Left ventricle myocardium superior (tissue), 1 donor: ENCODE results near the gene RNF217. TPM values are rescaled to one million over a fixed set of nuclear protein-coding genes. Genes with fewer than 3 reads are reported as not detected.

Experiments used
- ATAC-seq: fragments of 200-7000 bp; cut with Tn5 transposase; one replicate; pipeline ENCODE4 v1.9.1; 2020; ENCODE audit warnings: mild to moderate bottlenecking, moderate library complexity
- DNase-seq: peaks from one replicate; pipeline ENCODE4 v3.0.0-alpha.2; 2020
- intact Hi-C: fragments of 100-400 bp; cut with micrococcal nuclease; formaldehyde crosslinking; loops from one replicate; pipeline ENCODE4 v1.11.0; 2022
- total RNA-seq: library from RNA; stranded (reverse); fragmentation: NEBNext Ultra II Directional; extraction: Animal tissue kit (Norgen Biotek cat#: 25700); gene quantifications from one replicate; pipeline ENCODE4 v1.2.1, GENCODE V29; 2021
- donor health status: DM: no; HTN: yes; CAD: no; lungs with severe emphysema.

The RNF217 gene
- total RNA-seq, 1 donor from 2014 or later: 8.5 TPM

DNA sequence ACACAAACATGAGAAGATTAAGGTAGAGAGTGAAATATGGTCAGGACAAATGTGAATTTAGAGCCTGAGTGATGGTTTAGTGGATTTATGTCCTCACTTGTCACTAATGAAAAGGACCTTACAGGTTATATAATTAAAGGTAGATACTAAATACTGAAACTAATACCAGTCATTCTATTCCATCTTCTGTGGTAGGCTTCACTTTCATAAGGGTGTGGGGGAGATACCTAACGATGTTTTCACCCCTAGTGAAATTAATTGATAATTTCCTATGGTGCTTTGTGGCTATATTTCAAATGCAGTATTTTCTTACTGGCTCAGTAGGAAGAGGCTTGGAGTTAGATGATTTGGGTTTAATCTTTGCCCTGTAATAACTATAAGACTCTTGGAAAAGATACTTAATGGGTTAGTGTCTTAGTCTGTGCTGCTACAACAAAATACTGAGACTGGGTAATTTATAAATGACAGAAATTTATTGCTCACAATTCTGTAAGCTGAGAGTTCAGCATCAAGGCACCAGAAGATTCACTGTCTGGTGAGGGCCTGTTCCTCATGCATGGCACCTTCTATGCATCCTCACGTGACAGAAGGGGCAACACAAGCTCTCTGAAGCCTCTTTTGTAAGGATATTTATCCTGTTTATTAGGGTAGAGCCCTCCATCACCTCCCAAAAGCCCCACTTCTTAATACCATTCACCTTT is 21.3 kb downstream of the RNF217 start:
- ATAC-seq (no peak), DNase-seq (no peak)
- intact Hi-C loops: no loop called here

DNA sequence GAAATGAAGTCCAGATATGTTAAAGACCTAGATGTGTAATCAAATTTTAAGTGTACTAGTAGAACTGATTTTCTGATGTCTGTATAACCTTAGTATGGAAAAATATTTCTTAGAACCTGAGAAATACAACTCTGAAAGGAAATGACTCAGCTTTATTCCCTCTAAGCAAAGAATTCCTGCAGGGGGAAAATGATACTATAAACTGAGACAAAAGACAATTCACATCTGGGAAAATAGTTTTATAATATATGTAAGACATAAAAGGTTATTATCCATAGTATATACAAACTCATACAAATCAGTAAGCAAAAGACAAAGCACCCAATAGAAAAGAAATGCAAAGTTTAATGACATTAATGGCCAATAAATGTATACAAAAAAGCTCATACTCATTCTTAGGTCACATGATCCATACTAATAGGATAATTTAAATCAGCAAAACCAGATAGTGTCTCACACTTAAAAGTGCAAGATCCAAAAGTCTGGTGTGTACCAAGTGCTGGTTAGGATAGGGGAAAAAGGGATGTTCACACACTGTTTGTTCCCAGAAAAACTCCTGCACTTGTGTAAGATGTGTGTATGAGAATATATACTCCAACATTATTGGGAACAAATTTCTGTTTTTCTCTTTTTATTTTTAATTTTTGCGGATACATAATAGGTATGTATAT is 22.6 kb downstream of the RNF217 start:
- intact Hi-C loops: no loop called here
- DNase-seq (no peak), ATAC-seq (no peak)

DNA sequence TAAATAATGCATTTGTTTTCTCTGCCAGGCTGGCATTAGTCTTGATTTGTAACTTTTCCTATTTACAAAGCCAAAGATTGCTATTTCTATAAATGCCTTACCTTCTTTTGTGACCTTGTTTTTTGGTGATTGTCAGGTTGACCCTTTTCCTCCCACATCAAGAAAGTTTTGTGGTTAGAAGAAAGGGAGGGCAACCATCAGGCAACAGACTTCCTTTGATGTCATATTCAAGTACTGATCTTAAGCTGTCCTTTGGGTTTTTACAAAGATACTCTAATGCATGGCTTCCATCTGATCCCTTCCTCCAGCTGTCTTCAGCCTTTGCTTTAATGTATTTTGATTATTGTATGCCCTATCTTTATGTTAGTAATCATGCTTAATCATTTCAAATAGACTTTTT is 23.9 kb downstream of the RNF217 start:
- ATAC-seq: no peak
- no peak for DNase-seq
- intact Hi-C loops: no loop called here

DNA sequence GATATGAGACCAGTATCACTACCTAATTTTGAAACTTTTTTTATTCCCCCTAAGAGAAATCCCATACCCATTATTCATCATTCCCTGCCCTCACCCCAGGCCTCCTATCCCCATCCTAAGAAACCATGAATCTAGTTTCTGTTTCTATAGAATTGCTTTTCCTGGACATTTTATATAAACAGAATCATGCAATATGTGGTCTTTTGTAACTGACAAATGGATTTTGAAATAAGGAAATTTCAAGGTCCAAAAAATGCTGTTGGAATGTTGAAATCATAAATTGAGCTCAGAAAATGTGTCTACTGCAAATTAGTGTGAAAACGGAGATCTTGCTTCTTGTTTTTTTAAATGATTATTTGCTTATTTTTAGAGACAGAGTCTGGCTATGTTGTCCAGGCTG is 25.1 kb downstream of the RNF217 start:
- DNase-seq (no peak), ATAC-seq (no peak)
- intact Hi-C loops: no loop called here

DNA sequence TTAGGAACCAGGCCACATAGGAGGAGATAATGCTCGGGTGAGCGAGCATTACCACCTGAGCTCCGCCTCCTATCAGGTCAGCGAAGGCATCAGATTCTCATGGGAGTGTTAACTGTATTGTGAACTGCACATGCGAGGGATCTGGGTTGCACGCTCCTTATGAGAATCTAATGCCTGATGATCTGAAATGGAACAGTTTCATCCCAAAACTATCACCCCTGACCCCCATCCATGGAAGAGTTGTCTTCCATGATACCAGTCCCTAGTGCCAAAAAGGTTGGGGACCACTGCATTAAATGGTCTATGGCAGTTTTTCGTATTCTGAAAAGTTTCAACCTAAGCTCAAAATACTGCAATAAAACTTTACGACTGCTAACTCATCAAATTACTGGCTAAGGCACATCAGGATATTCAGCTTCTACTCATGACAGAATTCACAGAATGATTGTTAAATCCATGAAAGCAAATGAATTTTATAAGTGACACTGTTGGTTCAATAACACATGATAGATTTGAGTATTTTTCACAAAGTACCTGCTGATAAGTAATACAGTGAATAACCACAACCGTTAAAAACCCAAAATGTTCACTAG is 25.9 kb downstream of the RNF217 start:
- intact Hi-C loops: no loop called here
- DNase-seq: no peak
- ATAC-seq: no peak

DNA sequence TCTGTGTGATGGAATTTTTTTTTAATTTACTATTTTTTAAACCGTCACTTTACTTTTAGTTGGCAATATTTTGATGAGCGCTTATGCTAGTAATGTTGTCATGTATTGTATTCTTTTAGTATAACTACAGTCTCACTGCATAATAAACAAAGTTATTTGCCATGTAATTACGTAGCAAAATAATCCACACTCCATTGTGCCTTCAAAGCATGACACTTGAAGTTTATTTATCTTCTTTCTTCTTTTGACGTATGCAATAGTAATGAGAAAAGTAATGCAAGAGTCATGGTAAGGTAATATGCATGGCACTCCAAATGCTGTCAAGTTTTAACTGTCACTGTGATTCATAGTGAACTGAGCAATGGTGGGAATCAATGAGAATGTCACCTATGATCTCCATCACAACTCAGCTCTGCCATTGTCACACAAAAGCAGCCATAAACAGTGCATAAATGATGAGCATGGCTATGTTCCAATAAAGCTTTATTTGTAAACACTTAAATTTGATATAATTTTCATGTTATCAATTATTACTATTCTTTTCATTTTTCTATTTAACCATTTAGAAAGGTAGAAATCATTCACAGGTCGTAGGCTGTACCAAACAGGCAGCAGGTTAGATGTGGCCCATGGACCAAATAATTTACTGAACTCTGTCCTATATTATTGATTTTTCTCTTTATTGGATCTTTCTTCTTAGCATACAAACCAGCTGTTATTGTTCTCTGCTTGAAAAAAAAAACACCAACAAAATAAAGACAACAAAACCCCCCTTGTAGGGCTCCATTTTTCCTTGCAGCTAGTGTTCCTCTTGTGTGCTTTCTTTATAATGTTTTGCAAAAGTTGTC is 27.1 kb downstream of the RNF217 start:
- ATAC-seq (no peak), DNase-seq (no peak)
- intact Hi-C loops: no loop called here

DNA sequence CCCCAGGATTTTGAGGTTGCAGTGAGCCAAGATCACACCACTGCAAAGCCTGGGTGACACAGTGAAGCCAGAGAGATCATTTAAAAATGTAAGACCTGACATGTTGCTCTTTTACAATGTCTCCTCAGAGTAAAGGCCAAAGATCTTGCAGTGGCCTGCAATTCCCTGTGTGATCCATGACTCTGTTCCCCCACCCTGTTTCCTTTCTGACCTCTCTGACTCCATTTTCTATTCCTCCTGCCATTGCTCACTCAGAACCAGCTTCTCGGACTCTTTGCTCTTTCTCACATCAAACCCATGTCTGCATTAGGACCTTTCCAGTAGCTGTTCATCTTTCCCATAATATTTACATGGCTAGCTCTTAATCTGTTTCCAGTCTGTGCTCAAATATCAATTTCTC is 28.8 kb downstream of the RNF217 start:
- no peak for ATAC-seq
- intact Hi-C loops: no loop called here
- DNase-seq: no peak

DNA sequence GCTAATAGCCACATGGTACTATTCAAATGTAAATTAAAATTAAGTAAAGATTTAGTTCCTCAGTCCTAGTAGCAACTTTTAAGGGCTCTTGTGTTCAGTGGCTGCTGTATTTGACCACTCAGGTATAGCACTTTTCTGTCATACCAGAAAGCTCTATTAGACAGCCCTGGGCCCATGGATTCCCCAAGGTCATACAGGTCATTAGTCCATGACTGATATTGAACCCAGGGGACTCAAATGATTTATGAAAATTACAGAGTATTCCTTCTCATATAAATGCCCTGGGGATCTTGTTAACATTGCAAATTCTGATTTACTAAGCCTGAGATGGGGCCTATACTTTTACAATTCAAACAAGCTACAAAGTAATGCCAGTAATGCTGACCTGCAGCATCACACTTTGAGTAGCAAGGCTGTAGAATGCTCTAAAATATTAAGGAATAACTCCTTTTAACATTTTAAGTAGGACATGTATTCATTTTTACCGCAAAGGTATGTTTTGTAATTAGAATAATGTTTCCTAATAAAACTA is 29.6 kb downstream of the RNF217 start:
- intact Hi-C loops: no loop called here
- ATAC-seq (no peak), DNase-seq (no peak)

DNA sequence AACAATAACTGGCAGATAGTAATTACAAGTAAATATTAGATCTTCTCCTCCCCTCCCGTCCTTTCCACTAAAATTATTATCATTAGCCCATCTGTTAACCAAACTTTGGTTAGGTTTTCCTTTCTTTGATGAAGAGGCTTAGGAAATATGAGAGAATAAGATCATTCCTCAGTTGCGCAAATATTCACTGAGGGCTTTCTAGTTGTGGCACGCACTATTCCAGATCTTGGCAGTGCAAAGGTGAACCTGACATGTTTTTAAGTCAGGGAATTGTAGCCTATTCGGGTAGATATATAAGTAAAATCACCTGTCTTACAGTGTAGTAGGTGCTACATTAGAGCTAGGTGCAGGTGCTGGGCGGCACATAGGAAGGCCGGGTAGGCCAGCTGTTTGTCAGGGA is 31.1 kb downstream of the RNF217 start:
- DNase-seq: no peak
- intact Hi-C loops: no loop called here
- no peak for ATAC-seq

DNA sequence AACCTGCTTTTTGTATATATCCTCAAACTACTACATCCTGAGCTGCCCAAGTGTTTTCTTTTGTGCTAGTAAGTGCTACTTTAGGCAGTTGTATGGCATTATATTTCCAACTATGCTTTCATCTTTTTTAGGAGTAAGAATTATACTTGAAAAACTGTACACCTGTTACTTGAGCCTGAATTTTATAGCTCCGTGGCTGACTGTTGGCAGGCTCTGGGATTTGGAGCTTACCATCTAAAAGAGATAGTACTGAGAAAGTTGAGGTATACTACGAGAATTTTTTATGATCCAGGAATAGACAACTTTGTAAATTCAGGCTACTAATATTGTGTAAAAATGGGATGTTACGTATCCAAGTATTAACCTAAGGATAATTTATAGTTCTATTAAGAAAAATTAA is 32.4 kb downstream of the RNF217 start:
- ATAC-seq: no peak
- no peak for DNase-seq
- intact Hi-C loops: no loop called here

DNA sequence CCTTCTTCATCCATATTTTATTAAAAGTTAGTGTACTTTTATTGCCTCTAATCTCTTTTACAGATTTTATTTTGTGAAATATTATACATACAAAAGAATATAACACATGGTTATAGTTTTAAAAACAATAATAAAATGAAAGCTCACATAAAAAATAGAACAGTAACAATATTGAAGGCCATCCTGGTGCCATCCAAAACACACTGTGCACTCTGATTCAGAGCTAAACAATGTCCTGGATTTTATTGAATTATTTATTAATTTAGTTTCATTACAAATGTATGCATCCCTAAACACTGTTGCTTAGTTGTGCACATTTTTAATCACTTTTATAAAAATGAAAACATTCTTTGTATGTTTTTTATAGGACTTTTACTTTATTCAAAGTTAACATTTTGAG is 32.9 kb downstream of the RNF217 start:
- no peak for DNase-seq
- no peak for ATAC-seq
- intact Hi-C loops: no loop called here

DNA sequence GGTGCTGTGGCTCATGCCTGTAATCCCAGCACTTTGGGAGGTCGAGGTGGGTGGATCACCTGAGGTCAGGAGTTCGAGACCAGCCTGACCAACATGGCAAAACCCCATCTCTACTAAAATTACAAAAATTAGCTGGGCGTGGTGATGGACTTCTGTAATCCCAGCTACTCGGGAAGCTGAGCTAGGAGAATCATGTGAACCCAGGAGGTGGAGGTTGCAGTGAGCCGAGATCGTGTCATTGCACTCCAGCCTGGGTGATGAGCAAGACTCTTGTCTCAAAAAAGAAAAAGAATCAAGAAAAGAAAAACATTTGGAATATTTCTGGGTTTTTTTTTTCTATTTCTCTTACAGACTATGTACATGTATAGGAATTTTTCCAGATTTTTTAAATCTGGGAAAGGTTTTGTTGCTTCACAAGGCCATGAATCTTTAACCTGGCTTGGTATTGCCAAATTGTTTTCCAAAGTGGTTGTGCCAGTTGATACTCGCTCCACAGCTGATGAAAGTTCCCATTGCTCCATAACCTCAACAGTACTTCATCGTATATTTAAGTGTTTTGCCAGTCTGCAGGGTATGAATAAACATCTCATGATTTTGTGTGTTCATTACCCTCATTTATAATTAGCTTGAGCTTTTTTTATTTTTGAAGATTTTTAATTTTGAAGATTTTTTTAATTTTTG is 33.5 kb downstream of the RNF217 start:
- intact Hi-C loops: no loop called here
- DNase-seq: no peak
- no peak for ATAC-seq

DNA sequence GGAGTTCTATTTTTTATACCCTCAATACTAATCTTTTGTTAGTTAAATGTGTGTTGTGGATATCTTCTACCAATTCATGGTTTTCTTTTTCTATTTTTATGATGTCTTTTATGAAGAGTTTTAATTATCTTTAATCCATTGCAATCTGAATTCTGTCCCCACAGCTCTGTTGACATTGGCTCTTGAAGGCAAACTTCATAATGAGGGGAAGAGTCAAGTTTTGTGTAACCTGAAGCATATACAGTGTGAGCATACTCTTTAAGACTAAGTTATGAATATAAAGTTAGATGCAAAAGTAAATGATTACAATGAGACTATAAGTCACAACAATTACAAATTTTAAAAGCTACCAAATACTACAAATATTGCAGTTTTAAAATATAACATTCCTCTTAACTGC is 34.2 kb downstream of the RNF217 start:
- ATAC-seq: no peak
- intact Hi-C loops: no loop called here
- DNase-seq: no peak

DNA sequence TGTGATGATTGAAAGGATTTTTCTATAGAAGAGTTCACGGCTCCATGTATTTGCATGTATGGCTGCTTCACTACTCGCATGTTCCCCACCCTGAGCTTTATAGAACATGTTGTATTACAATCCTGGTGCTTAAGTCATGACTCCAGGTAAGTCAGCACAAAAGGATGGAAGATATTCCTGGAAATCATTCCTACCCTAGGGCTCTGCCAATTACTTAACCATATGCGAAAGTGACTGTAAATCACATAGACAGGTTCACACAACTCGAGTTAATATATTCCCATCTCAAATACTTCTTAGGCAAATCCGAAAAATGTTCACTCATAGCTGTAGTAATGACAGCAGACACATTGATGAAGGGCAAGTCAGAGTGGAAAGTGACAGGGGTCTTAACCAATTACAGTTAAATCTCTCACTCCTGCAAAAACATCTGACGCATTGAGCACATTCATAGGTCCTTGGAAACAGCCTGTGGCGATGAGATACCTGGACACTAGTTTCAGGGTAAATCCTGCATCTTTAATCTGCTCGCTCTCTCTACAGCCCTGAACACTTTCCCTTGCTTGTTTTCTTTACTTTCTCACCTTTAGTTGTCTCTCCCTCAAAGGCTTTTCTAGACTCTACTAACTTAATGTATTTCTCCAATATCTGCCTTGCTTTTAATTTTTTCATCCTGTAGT is 35.1 kb downstream of the RNF217 start:
- intact Hi-C loops: no loop called here
- DNase-seq: no peak
- no peak for ATAC-seq

DNA sequence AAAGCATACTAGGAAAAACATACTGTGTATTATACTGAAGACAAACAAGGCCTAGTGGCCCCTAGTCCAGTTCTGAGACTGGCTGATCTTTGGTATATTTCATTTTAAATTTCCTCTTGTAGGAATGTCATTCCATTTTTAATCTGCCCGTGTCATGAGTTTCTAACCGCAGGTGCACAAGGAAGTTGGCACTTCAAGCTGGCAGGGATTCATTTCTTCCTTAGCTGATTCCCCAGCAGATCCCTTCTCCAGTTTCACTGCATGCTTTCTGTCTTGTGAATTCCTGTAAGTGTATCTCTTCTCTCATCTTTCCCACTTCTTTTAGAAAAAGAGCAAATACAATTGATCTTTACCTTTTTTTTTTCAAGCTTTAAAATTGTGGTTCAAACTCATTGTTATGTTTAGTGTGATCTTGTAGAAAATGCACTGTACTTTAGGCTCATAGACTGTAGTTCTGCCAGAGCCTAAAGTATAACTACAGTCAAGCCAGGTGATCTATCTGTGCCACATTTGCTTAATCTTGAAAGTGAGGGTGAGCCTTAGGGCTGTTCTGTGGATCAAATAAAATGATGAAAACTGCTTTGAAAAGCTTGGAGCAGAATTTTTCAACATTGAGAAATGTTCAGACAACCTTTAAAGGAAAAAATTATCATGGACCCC is 37.0 kb downstream of the RNF217 start:
- DNase-seq (no peak), ATAC-seq (no peak)
- intact Hi-C loops: no loop called here

DNA sequence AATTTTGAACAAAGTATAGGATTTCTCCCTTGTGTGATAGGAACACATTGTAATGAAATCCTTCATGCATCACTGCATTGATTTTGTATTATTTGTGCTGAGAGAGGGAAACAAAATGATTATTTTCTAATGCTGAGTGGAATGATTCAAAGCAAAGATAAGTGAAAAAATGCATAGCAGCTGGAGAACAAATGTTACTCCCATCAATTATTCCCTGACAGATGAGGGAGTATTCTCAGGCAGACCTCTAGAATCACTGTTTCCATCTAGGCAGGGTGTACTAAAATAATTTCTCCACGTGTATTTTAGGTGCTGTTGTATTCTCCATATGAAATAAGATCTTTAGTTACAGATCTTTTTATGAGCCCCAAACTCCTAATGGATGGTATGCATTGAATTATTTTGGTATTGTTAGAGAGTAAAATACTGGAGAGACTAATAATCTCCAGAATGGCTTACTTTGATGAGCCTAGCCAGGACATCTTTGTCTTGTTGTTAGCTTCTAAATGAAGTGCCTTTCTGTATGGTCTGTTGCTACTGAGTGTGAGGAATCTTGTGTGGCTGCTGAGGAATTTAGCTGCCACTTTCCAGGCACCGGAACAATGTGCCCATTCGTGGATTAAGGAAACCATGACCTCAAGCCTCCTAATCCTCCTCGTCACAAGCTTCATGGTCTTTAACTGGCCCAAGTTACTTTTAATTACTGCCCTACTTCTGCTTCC is 39.6 kb downstream of the RNF217 start:
- ATAC-seq (peak; percentile 35), DNase-seq (no peak)
- intact Hi-C loops: no loop called here

DNA sequence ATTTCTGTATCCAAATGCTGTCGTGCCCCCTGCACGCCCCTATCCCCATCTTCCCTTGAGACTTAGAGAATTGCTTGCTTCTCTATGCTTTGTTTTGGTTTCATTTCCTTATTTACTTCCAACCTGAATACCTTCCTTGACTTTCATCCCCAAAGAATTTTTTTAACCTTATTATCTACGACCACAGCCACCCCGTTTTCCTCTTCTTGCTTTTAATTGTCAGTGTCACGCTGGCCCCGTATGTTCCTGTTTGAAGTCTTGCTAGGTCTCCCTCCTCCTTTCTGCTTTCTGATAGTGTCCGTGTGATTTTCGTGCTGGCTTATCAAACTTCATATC is 40.1 kb downstream of the RNF217 start:
- intact Hi-C loops: no loop called here
- DNase-seq (no peak), ATAC-seq (no peak)

DNA sequence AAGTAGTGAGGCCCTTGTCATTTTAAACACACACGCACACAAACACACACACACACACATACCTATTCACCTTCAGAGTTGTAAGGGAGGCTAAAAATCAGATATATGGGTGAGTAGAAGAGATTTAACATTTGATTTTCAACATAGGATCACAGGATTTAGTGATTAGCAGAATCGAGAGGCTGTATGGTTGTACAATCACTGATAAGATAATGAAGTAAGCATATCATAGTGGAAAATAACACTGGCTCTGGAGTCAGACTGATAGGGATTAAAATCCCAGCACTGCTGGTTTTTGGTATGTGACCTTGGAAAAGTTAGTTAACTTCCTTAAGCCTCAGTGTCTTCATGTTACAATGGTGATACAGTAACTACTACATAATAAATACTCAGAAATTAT is 40.8 kb downstream of the RNF217 start:
- DNase-seq (no peak), ATAC-seq (no peak)
- intact Hi-C loops: no loop called here
